HG02588 (cell line): ENCODE data around the gene JUNB.
A peak's percentile ranks its signal among the peaks of the same experiment; 100 is the strongest.
"Not testable (repeated sequence)": the region's sequence is repeated elsewhere in the genome, so short reads cannot be mapped to it uniquely, and the experiment has no call there.

Experiments
- ATAC-seq: cut with Tn5 transposase; IDR thresholded peaks from one replicate; pipeline ENCODE4 v1.9.1; 2021; ENCODE audit warnings: mild to moderate bottlenecking, moderate library complexity; ENCODE audit not compliant: unreplicated experiment

JUNB gene

DNA sequence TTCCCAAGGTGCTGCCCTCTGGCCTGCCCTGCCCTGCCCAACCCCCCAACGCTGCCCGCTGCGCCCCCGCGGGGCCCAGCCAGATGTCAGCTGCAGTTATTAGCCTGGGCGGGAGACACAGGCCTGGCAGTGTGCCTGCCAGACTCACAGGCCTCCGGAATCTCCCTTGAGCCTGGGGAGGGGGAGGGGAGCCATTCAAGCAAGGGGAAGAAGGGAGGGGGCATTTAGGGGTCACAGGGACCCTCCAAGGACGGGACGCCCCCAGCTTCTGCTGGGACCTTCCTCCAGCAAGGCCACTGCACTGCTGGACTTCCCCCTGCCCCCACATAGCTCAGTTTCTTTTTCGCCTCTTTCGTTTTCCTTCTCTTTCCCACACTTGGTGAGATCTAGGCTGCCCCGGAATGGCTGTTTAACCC lies 2.6 kb upstream of the JUNB start:
- no peak for ATAC-seq

DNA sequence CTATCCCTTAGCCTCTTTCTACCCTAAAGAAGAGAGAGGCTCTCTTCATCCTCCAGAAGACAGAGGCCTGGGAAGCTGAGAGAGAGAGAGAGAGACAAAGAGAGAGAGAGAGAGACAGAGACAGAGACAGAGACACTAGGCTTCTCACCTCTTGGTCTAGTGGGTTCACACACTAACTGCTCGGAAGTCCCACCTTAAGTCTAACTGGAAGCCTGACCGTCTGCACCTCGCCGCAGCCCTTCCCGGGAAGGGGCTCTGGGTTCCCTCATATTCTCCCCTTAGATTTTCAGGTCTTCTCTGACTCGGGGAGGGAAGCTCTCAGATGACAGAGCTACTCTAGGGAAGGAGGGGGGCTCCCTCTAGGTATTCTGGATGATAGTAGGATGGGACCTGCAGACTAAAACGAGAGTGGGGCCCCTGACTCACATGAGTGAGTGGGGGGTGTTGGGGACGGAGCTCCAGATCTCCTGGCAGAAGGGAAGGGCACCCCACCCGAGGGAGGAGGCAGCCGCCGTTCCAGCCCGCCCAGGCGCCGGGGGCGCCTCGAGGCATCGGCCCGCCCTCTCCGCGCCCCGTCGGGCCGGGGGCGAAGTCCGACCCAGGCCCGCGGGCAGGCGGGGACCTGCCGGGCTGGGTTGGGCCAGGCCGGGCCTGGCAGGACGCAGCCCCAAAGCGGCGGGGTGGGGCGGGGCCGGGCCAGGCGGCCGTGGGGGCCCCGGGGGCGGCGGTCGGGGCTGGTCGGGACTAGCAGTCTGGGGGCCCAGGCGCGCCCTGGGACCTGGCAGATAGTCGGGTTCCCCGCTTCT lies 2.0 kb upstream of the JUNB start:
- no peak for ATAC-seq

DNA sequence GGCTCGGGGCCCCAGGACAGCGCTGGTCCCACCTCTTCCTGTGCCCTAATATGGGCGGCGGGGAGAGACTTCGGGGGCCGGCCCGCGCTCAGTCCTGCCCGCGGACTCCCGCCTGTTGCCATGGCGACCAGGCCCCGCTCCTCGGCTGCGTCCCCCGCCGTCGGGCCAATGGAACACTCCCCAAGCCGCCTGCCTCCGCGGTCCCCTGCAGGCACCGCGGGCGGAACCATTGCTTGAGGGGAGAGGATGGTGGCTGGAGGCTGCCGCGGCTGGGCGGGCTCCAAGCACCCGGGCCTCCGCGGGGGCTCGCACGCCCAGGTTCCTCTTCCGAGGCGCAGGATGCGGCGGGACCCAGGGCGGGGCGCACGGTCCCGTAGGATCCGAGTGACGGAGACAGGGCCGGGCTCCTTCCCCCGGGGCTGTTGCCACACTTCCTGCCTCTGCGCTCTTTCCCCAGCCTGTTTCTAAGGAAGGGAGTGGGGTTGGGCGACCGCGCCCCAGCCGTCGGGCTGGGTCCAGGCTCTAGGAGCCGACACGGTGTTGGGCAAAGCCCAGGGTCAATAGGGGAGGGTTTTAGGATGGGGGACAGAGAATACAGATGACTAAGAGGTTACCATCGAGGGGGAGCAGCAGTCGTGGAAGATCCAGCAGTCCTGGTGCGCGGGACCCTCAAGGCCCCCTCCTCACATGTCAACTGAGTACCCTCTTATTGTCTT lies 1.2 kb upstream of the JUNB start:
- ATAC-seq = peak; percentile 32

DNA sequence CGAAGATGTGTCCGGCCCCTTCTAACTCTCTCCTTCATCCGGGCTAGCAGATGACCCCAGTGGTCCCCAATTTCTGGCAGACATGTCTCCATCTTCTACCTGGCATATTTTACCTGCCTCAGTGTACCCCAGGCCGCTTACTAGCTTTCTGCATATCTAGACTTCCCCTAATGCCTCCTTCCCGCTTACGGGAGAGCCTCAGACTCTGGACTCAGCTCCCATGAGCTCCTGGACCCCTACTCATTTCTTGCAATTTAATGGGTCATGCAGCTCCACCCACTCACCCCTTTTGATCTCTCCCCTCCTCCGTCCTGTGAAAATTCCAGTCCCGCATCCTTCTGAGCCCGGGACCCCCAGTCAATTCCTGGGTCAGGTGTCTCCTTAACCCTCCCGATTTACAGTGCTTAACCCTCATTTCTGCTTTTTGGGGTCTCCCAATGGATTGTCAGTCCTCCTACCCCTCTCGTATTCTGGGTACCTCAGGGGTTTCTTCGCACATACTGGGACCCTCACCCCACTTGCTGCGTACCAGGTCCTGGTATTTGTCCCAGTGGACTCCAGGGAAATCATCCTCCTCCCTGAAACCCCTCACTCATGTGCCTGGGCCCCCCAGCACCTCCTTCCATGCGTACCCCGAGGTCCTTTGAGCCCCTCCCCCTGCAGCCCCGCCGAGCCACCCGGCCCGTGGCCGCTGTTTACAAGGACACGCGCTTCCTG lies 500 bp upstream of the JUNB start:
- ATAC-seq = no peak

DNA sequence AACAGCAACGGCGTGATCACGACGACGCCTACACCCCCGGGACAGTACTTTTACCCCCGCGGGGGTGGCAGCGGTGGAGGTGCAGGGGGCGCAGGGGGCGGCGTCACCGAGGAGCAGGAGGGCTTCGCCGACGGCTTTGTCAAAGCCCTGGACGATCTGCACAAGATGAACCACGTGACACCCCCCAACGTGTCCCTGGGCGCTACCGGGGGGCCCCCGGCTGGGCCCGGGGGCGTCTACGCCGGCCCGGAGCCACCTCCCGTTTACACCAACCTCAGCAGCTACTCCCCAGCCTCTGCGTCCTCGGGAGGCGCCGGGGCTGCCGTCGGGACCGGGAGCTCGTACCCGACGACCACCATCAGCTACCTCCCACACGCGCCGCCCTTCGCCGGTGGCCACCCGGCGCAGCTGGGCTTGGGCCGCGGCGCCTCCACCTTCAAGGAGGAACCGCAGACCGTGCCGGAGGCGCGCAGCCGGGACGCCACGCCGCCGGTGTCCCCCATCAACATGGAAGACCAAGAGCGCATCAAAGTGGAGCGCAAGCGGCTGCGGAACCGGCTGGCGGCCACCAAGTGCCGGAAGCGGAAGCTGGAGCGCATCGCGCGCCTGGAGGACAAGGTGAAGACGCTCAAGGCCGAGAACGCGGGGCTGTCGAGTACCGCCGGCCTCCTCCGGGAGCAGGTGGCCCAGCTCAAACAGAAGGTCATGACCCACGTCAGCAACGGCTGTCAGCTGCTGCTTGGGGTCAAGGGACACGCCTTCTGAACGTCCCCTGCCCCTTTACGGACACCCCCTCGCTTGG lies 966 bp downstream of the JUNB start:
- ATAC-seq = no peak

DNA sequence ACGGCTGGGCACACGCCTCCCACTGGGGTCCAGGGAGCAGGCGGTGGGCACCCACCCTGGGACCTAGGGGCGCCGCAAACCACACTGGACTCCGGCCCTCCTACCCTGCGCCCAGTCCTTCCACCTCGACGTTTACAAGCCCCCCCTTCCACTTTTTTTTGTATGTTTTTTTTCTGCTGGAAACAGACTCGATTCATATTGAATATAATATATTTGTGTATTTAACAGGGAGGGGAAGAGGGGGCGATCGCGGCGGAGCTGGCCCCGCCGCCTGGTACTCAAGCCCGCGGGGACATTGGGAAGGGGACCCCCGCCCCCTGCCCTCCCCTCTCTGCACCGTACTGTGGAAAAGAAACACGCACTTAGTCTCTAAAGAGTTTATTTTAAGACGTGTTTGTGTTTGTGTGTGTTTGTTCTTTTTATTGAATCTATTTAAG lies 1.6 kb downstream of the JUNB start:
- ATAC-seq = no peak

DNA sequence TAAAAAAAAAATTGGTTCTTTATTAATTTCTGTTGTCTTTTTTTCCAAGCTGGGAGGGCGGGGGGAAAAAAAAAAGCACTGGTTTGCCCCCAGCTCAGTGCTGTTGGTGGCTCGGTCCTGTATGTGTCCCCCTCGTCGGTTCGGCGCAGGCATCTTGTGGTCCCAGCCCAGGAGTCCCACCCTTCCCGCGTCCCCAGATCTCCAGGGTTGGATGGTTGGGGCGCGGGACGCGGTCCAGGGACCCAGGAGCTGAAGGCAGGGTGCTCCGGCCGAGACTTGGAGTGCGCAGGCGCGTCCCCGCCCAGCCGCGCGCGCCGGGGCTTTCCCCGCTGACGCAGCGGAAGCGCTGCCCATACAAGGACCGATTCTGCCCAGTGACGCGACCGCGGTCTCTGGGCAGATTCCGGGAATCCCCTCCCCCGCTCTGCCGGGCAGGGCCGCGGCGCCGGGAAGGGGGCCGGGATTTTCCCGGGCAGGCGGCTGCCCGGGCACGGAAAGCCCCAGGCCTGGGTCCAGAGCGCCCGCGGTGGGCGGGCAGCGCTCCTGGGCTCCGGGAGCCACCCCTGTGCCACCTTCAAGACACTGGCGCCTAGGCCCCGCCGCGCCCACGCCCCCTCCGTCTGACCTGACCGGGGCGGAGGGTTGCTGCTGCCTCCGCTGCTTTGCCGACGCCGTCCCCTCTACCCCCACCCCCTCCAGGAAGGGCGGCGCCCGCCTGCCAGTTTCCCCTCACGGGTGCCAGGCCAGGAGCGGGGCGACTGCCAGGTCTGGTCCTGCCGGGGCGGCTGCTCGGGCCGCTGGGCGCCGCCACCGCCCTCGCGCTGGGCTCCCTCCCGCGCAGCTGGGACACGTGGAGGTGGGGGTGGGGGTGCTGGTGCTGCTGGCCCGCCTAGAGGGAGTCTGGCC lies 2.3 kb downstream of the JUNB start:
- peak; percentile 33 for ATAC-seq

DNA sequence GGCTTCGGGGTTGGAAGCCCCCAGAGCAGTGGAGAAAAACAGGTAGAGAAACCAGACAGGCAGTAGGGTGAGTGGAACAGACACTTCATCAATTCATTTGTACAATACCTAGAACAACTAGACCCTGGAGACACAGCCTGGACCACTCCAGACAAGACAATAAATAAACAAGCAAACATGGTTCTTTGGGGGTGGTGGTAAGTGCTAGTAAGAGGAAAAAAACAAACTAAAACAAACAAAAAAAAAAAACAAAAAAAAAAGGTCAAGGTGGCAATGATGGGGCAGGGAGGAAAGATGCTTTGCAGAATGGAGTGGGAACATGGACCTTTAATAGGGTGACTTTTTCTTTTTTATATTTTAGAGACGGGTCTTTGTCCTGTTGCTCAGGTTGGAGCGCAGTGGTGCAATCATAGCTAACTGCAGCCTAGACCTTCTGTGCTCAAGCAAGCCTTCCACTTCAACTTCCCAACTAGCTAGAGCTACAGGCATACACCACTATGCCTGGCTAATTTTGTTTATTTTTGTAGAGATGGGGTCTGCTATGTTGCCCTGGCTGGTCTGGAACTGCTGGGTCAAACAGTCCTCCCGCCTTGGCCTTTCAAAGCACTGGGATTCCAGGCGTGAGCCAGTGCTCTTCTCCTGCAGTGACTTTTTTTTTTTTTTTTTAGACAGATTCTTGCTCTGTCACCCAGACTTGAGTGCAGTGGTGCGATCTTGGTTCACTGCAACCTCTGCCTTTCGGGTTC lies 3.1 kb downstream of the JUNB start:
- no peak for ATAC-seq

DNA sequence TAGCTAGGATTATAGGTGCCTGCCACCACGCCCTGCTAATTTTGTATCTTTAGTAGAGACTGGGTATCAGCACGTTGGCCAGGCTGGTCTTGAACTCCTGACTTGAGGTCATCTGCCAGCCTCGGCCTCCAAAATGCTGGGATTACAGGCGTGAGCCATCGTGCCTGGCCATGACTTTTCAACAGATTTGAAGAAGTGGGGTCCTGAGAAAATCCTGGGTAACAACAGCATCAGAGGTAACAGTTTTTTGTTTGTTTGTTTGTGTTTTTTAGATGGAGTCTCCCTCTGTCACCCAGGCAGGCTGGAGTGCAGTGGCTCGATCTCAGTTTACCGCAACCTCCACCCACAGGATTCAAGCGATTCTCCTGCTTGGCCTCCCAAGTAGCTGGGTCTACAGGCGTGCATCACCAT lies 3.7 kb downstream of the JUNB start:
- no peak for ATAC-seq

DNA sequence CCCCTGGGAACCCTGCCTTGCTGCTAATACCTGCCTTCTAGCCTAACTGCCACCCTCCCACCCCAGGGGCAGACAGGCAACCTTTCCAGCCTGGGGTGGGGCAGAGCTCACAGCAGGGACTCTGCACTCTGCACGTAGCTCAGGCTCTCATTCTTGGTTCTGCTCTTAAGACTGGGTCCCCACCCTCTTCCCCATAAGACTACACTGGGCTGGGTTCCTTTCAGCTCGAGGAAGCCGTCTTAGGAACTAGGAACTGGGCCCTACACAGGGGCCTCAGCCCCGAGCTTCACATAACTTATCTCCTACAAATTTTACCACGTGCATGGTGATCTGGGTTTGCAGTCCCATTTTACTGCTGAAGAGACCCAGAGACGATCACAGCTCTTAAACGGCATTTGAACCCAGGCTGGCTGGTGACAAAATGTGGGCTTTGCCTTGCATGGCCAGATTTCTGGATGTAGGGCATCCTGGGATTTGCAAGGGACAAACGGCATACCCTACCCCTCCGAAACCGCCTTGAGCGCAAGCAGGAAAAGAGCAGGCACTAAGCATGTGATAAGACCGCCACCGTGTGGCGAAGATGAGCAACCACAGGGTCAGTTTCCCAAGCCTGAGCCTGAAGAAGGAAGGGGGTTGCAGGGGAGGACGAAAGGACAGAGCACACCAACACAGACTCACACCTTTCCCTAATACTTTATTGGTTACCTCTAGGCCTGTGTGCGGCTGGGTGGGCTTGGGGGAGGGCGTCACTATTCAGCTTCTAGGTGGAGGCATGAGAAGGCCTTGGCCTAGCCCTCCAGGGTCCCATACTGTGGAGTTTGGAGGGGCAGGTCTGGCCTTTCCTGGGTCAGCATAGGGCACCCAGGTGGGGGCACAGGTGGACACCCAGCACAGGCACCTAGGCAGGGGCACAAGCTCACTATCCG lies 5.1 kb downstream of the JUNB start:
- ATAC-seq = no peak

DNA sequence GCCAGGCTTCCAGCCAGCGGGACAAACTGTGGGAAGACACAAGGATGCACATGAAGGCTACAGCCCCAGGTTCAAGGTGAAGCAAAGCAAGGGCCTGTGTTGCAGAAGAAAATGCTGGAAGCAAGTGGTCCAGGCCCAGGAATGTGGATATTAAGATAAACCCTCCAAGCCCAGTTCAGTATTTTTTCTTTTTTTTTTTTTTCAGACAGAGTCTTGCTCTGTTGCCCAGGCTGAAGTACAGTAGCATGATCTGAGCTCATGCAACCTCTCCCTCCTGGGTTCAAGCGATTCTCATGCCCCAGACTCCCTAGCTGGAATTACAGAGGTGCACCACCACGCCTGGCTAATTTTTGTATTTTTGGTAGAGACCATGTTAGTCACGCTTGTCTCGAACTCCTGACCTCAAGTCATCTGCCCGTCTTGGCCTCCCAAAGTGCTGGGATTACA lies 5.9 kb downstream of the JUNB start:
- no peak for ATAC-seq

DNA sequence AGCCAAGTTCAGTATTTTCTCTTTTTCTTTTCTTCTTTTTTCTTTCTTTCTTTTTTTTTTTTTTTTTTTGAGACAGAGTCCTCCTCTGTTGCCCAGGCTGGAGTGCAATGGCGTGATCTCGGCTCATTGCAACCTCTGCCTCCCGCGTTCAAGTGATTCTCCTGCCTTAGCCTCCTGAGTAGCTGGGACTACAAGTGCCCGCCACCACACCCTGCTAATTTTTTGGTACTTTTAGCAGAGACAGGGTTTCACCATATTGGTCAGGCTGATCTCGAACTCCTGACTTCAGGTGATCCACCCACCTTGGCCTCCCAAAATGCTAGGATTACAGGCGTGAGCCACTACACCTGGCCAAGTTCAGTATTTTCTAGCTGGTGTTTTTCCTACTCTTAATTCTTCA lies 6.3 kb downstream of the JUNB start:
- not testable (repeated sequence) for ATAC-seq

DNA sequence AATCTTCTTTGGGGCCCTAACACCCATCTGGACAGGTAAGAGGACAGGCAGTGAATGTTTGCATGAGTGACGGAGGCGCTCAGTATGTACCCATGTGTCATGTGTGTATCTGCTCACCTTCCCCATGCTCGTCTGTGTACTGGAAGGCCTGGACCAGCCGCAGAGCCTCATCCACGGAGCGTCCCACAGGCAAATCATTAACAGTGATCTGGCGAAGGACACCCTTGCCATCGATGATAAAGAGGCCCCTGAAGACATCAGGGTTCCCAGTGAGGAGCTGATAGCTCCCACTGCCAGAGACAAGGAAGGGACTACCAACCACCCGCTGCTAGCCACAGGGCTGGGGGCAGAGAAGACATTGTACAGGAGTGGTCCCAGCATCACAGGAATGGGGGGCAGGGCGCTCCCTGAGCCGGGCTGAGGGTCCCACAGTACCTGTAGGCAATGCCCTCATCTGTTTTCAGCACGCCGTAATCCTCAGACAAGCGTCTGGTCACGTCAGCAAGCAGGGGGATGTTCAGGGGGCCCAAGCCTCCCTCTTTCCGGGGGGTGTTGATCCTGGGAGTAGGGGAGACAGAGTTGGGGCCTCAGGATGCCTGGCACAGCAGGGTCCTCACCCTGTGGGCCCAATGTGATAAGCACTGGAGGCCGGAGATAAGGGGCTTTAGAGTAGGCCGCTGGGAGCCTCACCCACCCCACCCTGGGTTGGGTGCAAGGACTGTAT lies 8.6 kb downstream of the JUNB start:
- no peak for ATAC-seq

DNA sequence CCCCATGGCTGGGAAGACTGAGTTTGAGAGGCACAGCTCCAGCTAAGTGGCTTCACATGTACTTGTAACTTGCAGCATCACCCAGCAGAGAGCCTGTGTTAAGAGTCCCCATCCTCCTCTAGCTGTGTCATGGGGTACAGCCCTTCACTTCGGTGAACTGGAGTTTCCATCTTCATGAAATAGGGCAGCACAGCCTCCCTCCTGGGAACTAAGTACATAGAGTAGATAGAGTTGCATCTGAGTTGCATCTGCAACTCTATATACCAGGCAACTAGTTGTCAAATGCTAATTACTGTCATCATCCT lies 9.1 kb downstream of the JUNB start:
- no peak for ATAC-seq

DNA sequence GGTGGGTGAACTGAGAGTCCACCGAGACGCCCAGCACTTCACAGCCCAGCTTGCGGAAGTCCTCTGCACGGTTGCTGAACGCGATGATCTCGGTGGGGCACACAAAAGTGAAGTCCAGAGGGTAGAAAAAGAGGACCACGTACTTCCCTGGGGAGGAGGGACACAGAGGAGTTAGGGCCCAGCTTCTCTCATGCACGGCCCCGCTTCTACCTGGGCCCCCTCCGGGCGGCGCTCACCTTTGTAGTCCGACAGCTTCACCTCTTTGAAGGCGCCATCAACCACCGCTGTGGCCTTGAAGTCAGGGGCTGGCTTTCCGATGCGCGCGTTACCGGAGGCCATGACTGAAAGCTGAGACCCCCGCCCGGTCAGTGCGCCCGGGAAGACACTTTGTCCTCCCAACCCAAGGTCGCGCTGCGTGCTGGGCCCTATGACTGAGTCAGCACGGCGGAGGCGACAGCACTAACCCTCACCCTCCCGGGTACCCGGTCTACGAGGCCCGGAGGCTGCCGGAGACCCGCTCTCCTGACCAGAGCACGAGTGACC lies 9.7 kb downstream of the JUNB start:
- no peak for ATAC-seq

DNA sequence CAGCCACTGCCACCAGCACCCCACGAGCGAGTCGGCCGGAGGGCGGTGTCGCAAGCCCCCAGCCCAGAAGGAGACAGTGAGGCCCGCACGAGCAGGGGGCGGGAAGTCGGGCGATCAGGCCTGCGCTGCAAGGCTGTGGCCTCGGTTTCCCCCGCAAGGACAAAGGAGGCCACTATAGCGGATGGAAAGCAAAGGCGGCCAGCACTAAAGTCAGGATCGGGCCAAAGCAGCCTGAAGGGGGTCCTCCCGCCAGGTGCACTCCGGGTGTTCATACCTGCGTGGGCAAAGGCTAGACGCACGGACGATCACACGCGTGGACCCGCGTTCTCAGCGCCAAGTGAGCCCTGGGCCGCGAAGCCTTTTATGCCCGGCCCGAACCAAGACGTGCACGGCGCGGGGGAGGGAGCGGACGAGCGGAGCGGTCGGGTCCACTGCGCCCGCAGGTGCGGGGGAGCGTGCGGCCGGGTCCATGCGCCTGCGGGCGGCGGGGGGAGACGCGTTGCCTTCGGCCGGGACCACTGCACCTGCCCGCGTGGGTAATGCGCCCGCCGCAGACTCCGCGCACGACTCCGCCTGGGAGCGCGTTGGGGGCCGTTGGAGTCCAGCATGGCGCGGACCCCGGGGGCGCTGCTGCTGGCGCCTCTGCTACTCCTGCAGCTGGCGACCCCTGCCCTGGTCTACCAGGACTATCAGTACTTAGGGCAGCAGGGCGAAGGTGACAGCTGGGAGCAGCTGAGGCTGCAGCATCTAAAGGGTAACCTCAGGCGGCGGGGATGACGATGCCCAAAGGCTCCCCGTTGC lies 10.4 kb downstream of the JUNB start, which contains the start of the genes PRDX2 and THSD8:
TSS of gene PRDX2 (minus strand) at position 335 of the 801 bp plus-strand sequence. CDS start 539 bp downstream, outside the sequence.
TSS of gene THSD8 (plus strand) at position 604 of the 801 bp plus-strand sequence. CDS start at position 607, 3 bp downstream.
- ATAC-seq = no peak
